Heart left ventricle (tissue), 16 donors: ENCODE results near the gene EIPR1. TPM values are rescaled to one million over a fixed set of nuclear protein-coding genes. Genes with fewer than 3 reads are reported as not detected.

Experiments
- ATAC-seq, 4 donors: fragments of 200-7000 bp; cut with Tn5 transposase; one replicate each; pipeline ENCODE4 v1.9.1; 2020 to 2022; ENCODE audit warnings: moderate library complexity in 4 of 4, mild to moderate bottlenecking in 3 of 4, moderate number of reproducible peaks in 1 of 4
- DNase-seq, 5 donors: peaks; one replicate each; pipeline ENCODE4 v3.0.0-alpha.2; 2020
- H3K27ac ChIP-seq, 12 donors: fragments of 200-600 bp; sonication (generic) in 4 of 12; one replicate each; pipeline versions ENCODE4 v1.5.0 to v1.8.0; 2016 to 2022; ENCODE audit warnings: mild to moderate bottlenecking in 2 of 12
- H3K27me3 ChIP-seq, 9 donors: fragments of 200-600 bp; sonication (generic) in 2 of 9; one replicate each; pipeline versions ENCODE4 v1.5.1 to v1.8.0; 2016 to 2022; ENCODE audit warnings: mild to moderate bottlenecking in 3 of 9
- H3K36me3 ChIP-seq, 9 donors: fragments of 200-600 bp; sonication (generic) in 2 of 9; one replicate each; pipeline versions ENCODE4 v1.5.0 to v1.8.0; 2018 to 2022; ENCODE audit warnings: mild to moderate bottlenecking in 2 of 9
- H3K4me1 ChIP-seq, 12 donors: fragments of 200-600 bp; sonication (generic) in 4 of 12; one replicate each; pipeline versions ENCODE4 v1.5.0 to v1.8.0; 2016 to 2022; ENCODE audit warnings: mild to moderate bottlenecking in 3 of 12
- H3K4me3 ChIP-seq, 12 donors: fragments of 200-600 bp; sonication (generic) in 4 of 12; one replicate each; pipeline versions ENCODE4 v1.5.0 to v1.8.0; 2017 to 2022; ENCODE audit warnings: mild to moderate bottlenecking in 9 of 12, moderate library complexity in 4 of 12
- H3K9me3 ChIP-seq, 12 donors: fragments of 200-600 bp; sonication (generic) in 4 of 12; one replicate each; pipeline versions ENCODE4 v1.5.0 to v1.8.0; 2016 to 2022; ENCODE audit warnings: mild to moderate bottlenecking in 1 of 12
- POLR2A ChIP-seq, 2 donors: fragments of 450-650 bp; IDR thresholded peaks; one replicate each; pipeline ENCODE4 v1.6.1; 2017; ENCODE audit warnings: antibody characterized with exemption in 2 of 2, mild to moderate bottlenecking in 2 of 2, moderate library complexity in 2 of 2
- WGBS, 4 donors: extraction: QIAGEN DNeasy Blood & Tissue Kit in 2 of 4; methylation state at CpG; one replicate each; pipeline versions ENCODE4 v1.1.5 to v1.1.7; 2013 to 2018; 5-methylcytosine and 5-hydroxymethylcytosine counted together
- intact Hi-C, 10 donors: fragments of 100-400 bp; cut with DNase I; formaldehyde crosslinking; loops; one replicate each; pipeline versions ENCODE4 v1.11.1 to v1.14.2; 2022
- polyA plus RNA-seq, 2 donors: library from polyadenylated mRNA; stranded (reverse); fragments of 200-250 nt; gene quantifications; one replicate each; pipeline ENCODE4 v1.2.3, GENCODE V29; 2013
- total RNA-seq, 9 donors: library from RNA; depleted of rRNA in 2 of 9; stranded (reverse); fragments of >200 nt in 2 of 9; fragmentation: NEBNext Ultra II Directional in 3 of 9; extraction: Animal tissue kit (Norgen Biotek cat#: 25700) in 3 of 9; gene quantifications; one replicate each; pipeline versions ENCODE4 v1.1.0 to v1.2.4, GENCODE V29; 2016 to 2023
- TF ChIP-seq, protein P1 (sequence below), 12 donors: fragments of 200-600 bp; sonication (generic) in 4 of 12; IDR thresholded peaks; one replicate each; pipeline versions ENCODE4 v1.5.0 to v1.8.0; 2018 to 2022; ENCODE audit warnings: antibody characterized with exemption in 12 of 12, mild to moderate bottlenecking in 5 of 12
- donor health status: ischemic (EF 13 %, LVEDD 7.1; RV severe dilation, severe dysfunction).
- donor health status: healthy with polysubstance abuse.
- donor health status: DM: no; HTN: yes; CAD: no.
- donor health status: DM: no; HTN: no; CAD: no.
- donor health status: ischemic (EF 25% LVEDD 6.9; RV normal size, moderate dysfunction).
- donor health status: ischemic (EF 25% LVEDD 5.7; RV mildly dilated, moderate dysfunction).
- donor health status: healthy.
- donor health status: DM: yes; HTN: yes; CAD: no.
- donor health status: ischemic (EF 35%, LVEDD 5.7; RV mildly dilated, moderate dysfunction).
- donor health status: nonischemic (EF 11% LVEDD 7.7; RV severe dilation, severe dysfunction).
- donor health status: DM: yes; HTN: yes; CAD: no.
- donor health status: PGD.
- donor health status: ischemic (EF 29% LVEDD 5.4; RV normal size, mild dysfunction).
- donor health status: nonischemic (EF 23%, LVEDD 6.1; RV moderate dilation, normal function).

EIPR1 gene
- total and polyA plus RNA-seq, 11 donors: 7.9 to 26.1 (median 13.3) TPM

DNA sequence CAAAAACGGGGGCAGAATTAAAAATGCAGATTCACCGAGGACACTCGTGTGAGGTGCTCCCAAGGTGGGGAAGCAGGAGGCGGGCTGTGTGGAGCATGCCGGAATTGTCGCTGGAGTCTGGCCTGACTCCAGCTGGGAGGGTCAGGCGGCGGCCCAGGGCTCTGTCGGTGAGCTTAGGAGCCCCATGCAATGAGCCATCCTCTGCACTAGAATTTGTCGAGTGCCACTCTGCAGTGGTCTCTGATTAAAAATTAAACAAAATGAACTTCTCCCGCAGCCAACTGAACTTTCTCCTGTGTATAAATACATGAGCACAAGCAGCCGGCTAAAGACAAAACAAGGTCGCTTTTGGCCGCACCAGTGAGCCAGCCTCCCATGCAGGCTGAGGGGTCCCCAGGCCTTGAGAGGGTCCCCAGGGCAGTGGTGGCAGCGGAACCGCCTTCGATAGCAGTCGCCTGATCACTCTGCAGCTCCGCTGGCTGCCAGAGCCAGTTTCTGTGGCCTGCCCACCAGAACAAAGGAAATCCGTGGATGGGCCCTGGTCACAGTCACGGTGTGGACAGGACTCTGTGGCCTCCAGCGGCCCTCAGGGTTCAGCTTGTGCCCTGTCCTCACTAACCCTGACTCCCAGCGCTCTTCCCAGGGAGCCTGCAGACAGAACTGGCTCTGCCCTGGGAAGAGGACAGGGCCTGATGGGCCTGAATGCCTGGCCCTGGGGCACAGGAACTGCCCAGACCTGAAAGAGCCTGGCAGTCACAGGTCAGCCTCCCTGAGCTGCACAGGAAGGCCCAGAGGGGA, 201.3 kb downstream of the EIPR1 start:
- Histone ChIP-seq H3K27me3 (no peaks in the 10 kb centered on the region), H3K4me1 (no peaks in the 10 kb centered on the region), H3K9me3 (no peaks in the 10 kb centered on the region), H3K27ac (no peak overlapping the region), H3K4me3 (no peak overlapping the region), H3K36me3 (peaks cover 0 to 13% (median 0%) of the 10 kb centered on the region in 9 donors)
- ATAC-seq (no peak), DNase-seq (no peak)
- TF ChIP-seq, protein P1, sequence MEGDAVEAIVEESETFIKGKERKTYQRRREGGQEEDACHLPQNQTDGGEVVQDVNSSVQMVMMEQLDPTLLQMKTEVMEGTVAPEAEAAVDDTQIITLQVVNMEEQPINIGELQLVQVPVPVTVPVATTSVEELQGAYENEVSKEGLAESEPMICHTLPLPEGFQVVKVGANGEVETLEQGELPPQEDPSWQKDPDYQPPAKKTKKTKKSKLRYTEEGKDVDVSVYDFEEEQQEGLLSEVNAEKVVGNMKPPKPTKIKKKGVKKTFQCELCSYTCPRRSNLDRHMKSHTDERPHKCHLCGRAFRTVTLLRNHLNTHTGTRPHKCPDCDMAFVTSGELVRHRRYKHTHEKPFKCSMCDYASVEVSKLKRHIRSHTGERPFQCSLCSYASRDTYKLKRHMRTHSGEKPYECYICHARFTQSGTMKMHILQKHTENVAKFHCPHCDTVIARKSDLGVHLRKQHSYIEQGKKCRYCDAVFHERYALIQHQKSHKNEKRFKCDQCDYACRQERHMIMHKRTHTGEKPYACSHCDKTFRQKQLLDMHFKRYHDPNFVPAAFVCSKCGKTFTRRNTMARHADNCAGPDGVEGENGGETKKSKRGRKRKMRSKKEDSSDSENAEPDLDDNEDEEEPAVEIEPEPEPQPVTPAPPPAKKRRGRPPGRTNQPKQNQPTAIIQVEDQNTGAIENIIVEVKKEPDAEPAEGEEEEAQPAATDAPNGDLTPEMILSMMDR (IDR thresholded peaks at IDR 0.05): no peak
- TF ChIP-seq POLR2A (IDR thresholded peaks at IDR 0.05): no peak
- WGBS, 4 donors: 93 to 97% (median 95%) methylated on average over 22 to 23 of the region's 23 CpGs
- intact Hi-C loops: no loop called here

DNA sequence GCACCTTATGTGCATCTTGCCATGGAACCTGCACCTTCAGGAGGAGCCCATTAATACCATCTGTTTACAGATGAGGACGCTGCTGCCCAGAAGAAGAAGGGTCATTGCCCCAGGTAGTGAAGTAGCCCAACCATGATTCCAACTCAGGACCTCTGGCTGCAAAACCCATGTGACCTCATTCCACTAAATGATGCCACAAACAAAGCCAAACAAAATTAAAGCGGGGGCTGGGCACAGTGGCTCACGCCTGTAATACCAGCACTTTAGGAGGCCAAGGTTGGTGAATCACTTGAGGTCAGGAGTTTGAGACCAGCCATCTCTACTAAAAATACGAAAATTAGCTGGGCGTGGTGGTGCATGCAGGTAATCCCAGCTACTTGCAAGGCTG, 202.1 kb downstream of the EIPR1 start:
- ATAC-seq (no peak), DNase-seq (no peak)
- H3K4me1 ChIP-seq: no peaks in the 10 kb centered on the region
- H3K9me3 ChIP-seq: no peaks in the 10 kb centered on the region
- WGBS, 4 donors: 94 to 97% (median 96%) methylated on average over 5 of the region's 5 CpGs
- H3K4me3 ChIP-seq: no peak overlapping the region
- H3K36me3 ChIP-seq: peaks cover 0 to 13% (median 0%) of the 10 kb centered on the region in 9 donors
- no peak overlapping the region for H3K27ac ChIP-seq
- no peak for TF ChIP-seq POLR2A (IDR thresholded peaks at IDR 0.05)
- TF ChIP-seq, protein P1 (IDR thresholded peaks at IDR 0.05): no peak
- intact Hi-C loops: no loop called here
- no peaks in the 10 kb centered on the region for H3K27me3 ChIP-seq

DNA sequence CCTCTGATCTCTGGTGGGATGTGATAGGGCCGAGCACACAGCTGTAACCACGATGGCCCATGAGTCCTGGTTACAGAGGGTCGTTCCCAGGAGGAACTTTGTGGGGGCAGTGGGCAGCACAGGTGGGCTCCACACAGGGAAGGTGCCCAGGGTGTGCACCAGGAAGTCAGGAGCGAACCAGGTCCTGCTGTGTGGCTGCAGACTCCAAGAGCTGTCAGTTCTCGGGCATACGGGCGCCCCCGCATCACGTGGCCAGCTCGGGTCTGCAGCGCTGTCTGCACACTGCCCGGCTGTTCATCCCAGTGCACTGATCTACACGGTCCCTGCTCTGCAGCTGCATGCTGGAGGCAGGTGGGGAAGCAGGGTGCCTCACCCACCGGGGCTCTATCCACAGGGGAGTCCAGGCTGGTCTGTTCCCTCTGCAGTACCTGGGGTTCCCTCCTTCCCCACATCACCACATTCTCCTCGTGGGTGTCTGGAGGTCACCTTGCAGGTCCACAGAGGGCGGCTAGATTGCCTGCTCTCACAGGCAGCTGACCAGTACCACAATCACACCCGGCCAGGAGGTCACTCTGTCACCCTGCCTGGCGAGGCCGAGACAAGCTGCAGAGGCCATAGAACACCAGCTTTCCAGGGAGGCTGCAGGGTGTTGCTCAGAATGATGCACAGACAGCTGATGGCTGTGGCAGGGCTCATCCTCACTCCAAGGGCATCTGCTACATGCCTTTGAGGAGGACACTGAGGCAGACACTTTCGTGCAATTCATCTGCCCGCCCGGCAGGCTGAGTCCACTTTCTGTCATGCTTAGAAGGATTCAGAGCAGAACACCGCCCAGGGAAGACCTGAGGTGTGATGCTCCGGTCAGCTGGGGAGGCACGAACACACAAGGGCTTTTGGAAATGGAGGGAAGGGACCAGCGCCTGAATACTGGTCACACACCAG, 202.7 kb downstream of the EIPR1 start:
- intact Hi-C loops: no loop called here
- Histone ChIP-seq H3K27ac (no peak overlapping the region), H3K4me1 (no peaks in the 10 kb centered on the region), H3K27me3 (no peaks in the 10 kb centered on the region), H3K4me3 (no peak overlapping the region), H3K9me3 (no peaks in the 10 kb centered on the region), H3K36me3 (peaks cover 0 to 13% (median 0%) of the 10 kb centered on the region in 9 donors)
- ATAC-seq (no peak), DNase-seq (no peak)
- WGBS, 4 donors: 93 to 95% (median 93%) methylated on average over 9 to 26 of the region's 26 CpGs
- no peak for TF ChIP-seq POLR2A (IDR thresholded peaks at IDR 0.05)
- TF ChIP-seq, protein P1 (IDR thresholded peaks at IDR 0.05): no peak

DNA sequence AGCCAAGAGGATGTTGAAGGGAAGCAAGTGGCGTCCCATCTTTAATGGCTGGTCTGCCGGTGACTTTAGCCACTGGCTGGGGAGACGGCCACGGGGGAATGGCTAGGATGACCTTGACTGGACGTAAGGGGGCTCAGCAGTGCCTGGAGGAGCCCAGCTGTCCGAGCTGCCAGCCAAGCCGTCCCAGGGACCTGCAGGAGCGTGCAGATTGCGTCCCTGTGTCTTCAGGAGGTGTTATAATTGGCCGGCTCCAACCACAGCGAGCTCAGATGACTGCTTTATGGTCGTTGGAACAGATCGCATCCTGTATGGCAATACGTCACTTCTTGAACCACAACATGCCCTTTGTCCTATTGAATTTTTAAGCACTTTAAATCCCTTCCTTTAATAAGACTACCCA, 204.6 kb downstream of the EIPR1 start:
- intact Hi-C loops: no loop called here
- no peak for ATAC-seq
- TF ChIP-seq POLR2A (IDR thresholded peaks at IDR 0.05): no peak
- TF ChIP-seq, protein P1 (IDR thresholded peaks at IDR 0.05): no peak
- Histone ChIP-seq H3K4me1 (no peaks in the 10 kb centered on the region), H3K36me3 (peaks cover 0 to 13% (median 0%) of the 10 kb centered on the region in 9 donors), H3K9me3 (no peaks in the 10 kb centered on the region), H3K4me3 (no peak overlapping the region), H3K27me3 (no peaks in the 10 kb centered on the region), H3K27ac (no peak overlapping the region)
- 89 to 93% (median 91%) methylated on average over 14 of the region's 14 CpGs for WGBS, 4 donors
- DNase-seq: no peak
